Measurements from ENCODE around the gene ABCF1. TPM values are rescaled to one million over a fixed set of nuclear protein-coding genes. Genes with fewer than 3 reads are reported as not detected.

Gene ABCF1
- total and polyA plus RNA-seq, 9 of the 15 experiments (the other 6 are each of a cell fraction or from before 2014, with no cell fraction given) = 41.6 to 193 (median 102) TPM

GRCh38 chr6:30615958-30616810 is 44.9 kb downstream of the ABCF1 start (continued):
- TF ChIP-seq ELK1 (CRISPR knock-in tag; IDR thresholded peaks at IDR 0.05) (no peak), STAT5A (IDR thresholded peaks at IDR 0.05; ENCODE audit: borderline replicate concordance, low read length) (no peak), PCBP1 (IDR thresholded peaks at IDR 0.05; ENCODE audit: low read depth, low read length, poor library complexity, severe bottlenecking) (no peak), ZNF133 (CRISPR knock-in tag; IDR thresholded peaks at IDR 0.05) (no peak), RBFOX2 (IDR thresholded peaks at IDR 0.05; ENCODE audit: low read depth, low read length) (no peak), RBM17 (IDR thresholded peaks at IDR 0.05; ENCODE audit: borderline replicate concordance, low read depth, low read length) (no peak), MXI1 (IDR thresholded peaks at IDR 0.05; ENCODE audit: low read depth, low read length) (no peak), ZBTB17 (CRISPR knock-in tag; IDR thresholded peaks at IDR 0.05) (peak; percentile 77; the same call in 1 of the 2 replicates), ZBTB9 (CRISPR knock-in tag; IDR thresholded peaks at IDR 0.05) (peak; percentile 87), E2F3 (CRISPR knock-in tag; IDR thresholded peaks at IDR 0.05) (no peak), RFX5 (IDR thresholded peaks at IDR 0.05; ENCODE audit: low read depth, low read length) (no peak), POLR2AphosphoS5 (IDR thresholded peaks at IDR 0.05; ENCODE audit: control insufficient read depth, insufficient read depth, low read depth, low read length) (peak; percentile 77), STAT5B (CRISPR knock-in tag; IDR thresholded peaks at IDR 0.05) (no peak), NCOA1 (IDR thresholded peaks at IDR 0.05; ENCODE audit: low read depth) (0 out of 2 replicates have a peak, but pooled peaks have one; percentile 29), PRMT5 (CRISPR knock-in tag; IDR thresholded peaks at IDR 0.05) (no peak), E2F4 (CRISPR knock-in tag; IDR thresholded peaks at IDR 0.05; ENCODE audit: low read depth) (no peak), TFAP4 (CRISPR knock-in tag; IDR thresholded peaks at IDR 0.05; ENCODE audit: borderline replicate concordance) (peak; percentile 42; the same call in 1 of the 2 replicates), TCF3 (CRISPR knock-in tag; IDR thresholded peaks at IDR 0.05) (no peak; the same call in 1 of the 2 replicates)

Data from K562 (cell line).